Measurements from ENCODE around the gene FGF18. TPM values are rescaled to one million over a fixed set of nuclear protein-coding genes. Genes with fewer than 3 reads are reported as not detected.

The FGF18 gene, protein sequence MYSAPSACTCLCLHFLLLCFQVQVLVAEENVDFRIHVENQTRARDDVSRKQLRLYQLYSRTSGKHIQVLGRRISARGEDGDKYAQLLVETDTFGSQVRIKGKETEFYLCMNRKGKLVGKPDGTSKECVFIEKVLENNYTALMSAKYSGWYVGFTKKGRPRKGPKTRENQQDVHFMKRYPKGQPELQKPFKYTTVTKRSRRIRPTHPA
- total RNA-seq (2022; extraction: Qiagen RNA extraction; ENCODE audit: low read depth): 0.30 to 0.71 TPM (median 0.34 TPM) in 5 replicates

DNA sequence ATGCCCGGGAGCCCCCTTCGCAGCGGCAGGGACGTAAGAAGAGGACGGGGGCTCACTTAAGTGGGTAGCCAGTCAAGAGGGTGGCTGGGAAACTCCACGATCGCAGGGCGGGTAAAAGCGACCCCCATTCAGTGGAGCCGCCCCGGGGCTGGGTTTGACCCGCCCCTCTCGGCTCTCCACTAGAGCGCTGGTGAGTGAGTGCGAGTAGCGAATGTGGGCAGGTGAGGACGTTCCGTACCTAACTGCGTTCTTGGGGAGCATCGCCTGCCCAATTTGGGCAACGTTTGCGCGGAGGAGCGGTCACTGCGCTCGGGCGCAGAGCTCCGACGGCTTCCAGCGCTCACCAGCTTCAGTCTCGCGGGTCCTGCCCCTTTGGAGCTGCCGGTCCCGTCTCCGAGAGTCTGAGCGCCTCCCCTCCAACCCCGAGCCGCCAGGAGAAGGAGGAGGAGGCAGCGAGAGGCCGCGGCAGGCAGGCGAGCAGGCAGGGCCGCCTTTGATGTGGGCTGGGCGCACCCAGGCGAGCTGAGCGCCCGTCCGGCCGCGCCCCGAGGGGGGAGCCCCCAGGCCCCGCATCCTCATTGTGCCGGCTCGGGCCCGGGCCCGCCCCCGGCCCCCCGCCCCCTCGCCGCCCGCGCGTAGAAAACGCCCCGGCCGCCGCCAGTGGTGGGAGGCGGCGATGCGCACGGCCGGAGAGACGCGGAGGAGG, at the start of gene FGF18:
Gene FGF18, plus strand, starts transcription at position 666 of the 706 bp plus-strand sequence. CDS start 553 bp downstream, outside the sequence.

DNA sequence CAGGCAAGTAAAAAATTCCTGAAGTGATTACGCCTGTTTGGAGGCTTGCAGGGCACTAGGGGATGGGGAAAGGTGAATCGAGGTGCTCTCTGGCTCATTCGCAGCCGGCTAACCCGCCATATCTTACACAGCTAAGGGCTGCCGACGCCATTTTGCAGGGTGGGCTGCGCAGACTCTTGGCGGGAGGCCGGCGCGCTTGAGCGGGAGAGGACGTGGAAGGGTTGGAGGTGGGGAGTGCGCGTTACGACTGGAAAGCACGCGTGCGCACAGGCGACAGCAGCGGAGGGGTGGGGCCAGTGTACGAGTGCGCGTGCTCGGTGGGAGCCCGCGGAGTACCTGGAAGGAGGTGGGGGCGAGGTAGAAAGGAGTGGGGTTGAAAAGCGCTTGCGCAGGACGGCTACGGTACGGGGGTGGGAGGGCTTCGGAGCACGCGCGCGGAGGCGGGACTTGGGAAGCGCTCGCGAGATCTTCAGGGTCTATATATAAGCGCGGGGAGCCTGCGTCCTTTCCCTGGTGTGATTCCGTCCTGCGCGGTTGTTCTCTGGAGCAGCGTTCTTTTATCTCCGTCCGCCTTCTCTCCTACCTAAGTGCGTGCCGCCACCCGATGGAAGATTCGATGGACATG, 32.0 kb upstream of the FGF18 start, which contains the start of gene NPM1:
Gene NPM1, plus strand, starts transcription at position 505 of the 625 bp plus-strand sequence. Its CDS starts 100 bp downstream, at position 605.

Other genes starting within 250 kb of the FGF18 start
- not detected in 5 replicates for gene TLX3, start 110.4 kb upstream of the FGF18 start, total RNA-seq (2022; extraction: Qiagen RNA extraction; ENCODE audit: low read depth)
- 3,440 to 4,184 TPM (median 3,575 TPM) in 5 replicates for gene NPM1, start 31.8 kb upstream of the FGF18 start, total RNA-seq (2022; extraction: Qiagen RNA extraction; ENCODE audit: low read depth)